Fibroblast of peridontal ligament (primary cell): ENCODE data around the gene MCEE.

Experiments used
- DNase-seq: peaks from one replicate; pipeline ENCODE4 v3.0.0-alpha.2; 2010; ENCODE audit errors: extremely low read depth

The MCEE gene

DNA sequence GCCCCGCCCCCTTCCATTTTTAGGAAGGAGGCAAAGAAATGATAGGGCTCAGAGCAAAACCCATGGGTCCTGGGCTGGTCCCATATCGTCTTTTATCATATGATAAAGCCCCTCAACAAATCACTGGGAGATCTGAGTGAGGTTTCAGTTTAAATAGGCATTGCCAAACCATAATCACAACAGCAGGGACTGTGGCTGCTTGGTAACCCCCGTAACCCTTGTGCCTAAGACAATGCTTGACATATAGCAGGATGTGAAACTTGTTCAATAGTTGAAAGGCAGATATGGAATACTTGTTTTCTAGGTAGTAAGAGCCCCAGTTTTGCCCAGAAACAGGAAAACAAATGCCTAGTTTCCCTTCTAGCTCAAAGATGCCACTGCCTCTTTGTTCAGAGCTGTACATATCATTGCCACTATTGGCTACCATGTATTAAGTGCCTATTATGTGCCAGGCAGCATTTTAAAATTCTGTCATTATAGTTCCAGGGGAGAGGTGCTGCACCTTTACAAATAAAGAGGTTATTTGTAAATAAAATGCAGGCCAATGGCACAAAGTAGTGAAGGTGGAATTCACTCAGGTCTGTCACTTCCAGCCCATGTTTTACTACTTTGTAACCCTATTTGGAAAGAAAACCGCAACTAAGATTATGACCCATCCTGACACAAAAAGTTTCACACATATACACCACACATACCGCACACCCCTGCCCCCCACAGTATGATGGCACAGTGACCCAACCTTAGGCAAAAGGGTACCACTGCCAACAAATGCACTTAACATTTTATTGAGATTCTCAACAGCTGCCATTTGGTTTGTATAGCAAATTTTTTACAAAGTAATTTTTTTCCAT lies 47.4 kb downstream of the MCEE start:
- no peak for DNase-seq

DNA sequence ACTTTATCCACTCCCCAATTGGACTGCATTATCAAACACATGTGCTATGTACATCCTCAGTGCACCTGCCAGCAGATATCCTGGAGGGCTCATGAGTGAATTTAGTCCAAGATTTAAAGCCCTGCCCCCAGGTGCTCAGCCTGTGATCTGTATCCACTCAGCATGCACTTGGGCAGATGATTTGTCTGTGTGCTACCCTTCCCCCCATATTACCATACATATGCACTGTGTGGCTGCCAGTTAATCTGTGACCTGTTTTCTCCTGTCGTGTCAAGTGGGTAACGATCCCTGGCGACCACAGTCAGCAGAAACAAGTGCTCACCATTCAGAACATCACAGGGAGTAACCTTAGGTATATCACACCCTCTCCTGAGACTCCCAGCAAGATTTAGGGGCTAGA lies 51.4 kb downstream of the MCEE start:
- DNase-seq: no peak

DNA sequence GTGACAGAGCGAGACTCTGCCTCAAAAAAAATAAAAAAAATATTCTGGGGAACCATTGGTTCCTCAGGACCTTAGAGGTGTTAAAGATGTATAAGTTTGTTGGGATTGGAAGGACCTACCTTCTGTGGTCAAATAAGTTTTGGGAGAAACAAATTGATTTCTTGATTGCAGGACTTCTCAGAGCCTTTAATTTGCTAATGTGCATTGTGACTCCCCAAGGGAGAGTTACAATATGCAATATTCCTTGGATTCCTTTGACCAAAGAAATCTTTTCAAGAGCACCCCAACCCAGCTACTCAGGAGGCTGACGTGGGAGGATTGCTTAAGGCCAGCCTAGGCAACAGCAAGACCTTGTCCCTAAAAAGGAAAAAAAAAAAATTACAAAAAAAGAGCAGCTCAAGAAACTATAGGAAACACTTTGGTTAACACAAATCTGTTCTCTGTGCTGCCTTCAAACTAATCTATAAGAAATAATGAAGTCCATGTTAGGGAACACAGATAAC lies 55.1 kb downstream of the MCEE start:
- no peak for DNase-seq

DNA sequence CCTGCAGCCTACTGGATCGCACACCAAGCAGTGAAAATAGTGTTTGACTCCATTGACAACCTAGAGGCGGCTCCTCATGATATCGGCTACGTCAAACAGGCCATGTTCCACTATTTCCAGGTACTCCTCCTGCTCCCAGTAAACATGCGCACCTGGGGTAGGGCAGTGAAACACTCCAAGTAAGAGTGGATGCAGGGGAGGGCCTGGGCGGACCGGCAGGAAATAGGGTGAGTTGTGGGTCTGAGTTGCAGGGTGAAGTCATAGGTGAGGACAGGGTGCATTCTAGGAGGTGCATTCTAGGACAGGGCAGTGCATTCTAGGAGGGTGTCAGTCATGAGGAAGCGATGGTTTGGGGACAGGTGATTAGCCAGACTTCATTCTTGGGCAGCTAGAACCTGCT lies 56.6 kb downstream of the MCEE start:
- no peak for DNase-seq

DNA sequence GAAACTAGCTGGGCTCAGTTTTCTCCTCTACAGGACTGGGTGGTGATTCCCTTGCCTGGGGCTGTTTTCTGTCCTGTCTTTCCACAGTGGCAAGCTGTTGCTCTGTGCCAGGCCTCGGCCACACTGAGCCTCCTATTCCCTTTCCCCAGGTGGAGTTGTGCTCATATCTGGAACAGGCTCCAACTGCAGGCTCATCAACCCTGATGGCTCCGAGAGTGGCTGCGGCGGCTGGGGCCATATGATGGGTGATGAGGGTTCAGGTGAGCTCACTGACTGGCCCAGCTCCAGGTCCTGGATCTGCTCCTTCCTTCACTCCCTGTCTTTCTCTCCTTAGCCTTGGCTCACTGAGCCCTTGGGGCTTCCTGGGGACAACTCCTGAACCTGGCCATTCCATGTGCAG lies 57.5 kb downstream of the MCEE start:
- no peak for DNase-seq

DNA sequence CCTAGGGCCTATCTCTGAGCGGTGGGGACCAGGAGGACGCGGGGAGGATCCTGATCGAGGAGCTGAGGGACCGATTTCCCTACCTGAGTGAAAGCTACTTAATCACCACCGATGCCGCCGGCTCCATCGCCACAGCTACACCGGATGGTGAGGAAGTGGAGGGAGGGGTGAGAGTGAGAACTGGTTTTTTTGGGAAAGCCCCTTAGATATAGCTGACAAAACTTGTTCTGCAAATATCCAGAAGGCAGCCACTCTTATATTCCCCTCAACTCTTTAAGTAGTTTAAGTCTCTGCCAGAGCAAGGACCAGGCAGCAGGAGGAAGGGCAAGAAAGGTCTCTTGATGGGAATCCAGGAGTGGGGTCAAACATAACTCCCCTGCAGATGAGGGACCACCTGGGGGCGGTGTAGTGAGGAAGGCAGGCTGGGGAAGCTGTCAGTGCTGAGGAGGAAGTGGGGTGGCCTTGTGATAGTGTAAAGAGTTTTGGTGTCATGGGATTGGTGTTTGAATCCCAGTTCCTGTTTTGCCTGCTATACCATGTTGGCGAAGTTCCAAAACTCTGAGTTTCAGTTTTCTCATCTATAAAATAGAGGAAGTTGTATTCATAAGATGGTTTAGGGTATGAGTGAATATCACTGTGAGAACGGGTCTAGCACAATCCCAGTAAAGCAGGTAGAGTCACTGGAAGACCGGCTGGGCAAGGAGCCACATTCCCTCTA lies 58.2 kb downstream of the MCEE start:
- DNase-seq: no peak

DNA sequence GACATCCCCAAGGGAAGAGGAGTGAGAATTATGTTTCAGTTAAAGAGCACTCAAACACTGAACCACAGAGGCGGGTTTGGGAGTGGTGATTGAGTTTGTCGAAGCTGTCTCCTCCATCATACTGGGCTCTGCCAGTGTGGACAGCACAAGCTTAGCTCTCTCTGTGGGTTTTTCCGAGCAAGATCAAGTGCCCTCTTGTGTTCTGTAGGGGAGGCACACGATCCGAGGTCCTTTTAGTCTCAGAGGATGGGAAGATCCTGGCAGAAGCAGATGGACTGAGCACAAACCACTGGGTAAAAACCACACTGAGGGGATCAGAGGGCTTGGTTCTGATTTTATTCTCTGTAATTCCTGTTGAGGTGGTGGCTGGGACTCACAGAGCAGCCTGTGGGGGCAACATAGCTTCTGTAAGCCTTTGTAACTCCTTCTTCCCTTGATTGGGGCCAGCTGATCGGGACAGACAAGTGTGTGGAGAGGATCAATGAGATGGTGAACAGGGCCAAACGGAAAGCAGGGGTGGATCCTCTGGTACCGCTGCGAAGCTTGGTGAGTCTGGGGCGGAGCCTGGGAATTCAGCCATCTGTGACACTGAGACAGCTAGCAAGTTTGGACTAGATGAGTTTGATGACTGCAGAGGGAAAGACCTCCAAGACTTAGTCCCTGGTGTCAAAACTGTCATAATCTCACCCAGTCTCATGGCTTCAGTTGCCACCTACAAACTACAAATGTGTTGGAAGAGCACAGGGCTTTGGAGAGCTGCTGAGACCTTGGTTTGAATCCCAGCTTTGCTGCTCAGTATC lies 59.5 kb downstream of the MCEE start:
- DNase-seq: peak; percentile 60

DNA sequence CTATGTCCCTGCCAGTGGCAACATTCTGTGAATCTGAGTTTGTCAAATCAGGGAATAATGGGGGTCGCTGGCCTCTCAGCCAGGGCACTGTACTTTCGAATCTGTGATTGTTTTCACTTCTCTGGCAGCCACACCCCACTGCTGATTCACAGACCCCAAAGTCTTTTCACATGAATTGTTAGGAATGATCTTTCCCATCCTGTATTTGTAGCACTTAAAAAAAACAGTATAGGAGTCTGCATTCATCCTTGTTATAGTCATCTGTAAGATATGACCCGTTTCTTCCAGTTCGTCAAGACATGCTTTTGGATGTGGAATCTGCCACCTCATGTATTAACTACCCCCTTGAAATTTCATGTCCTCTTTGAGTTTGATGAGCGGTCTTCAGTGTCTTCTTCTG lies 60.7 kb downstream of the MCEE start:
- DNase-seq: peak; percentile 22

DNA sequence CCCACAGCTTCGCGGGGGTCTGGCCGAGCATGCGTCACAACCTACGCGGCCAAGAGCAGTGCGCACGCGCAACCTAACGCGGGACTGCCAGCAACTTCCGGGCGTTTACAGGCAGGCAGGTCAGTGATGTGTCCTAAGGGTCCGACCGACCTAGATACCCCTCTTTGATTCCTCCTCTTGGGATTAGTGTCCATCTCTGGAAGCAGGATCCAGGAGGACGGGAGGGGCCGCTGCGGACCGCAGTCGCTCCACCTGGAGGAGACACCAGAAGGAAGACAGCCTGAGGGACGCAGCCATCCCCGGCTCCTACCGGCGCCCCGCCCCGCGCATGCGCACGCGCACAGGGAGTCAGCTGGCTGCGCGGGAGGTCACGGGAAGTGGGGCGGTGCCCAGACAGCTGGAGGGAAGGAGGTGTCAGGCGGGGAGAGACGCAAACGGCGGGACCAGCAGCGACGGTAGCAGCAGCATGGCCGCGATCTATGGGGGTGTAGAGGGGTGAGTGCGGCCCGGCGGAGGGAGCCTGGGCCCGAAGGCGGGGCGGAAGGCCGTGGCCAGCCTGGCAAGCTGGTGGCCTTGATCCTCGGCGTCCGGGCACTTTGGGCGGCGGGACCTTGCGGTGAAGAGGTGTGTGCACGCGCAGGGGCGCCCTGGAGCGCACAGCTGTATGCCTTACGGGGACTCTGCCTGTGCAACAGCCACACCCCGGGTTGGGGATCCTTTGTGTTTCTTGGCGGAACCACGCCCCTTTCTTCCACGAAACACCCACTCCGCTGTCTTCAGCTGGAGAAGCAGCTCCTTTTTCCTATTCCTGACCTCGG lies 61.6 kb downstream of the MCEE start, which contains the start of gene NAGK:
TSS of gene NAGK (plus strand) at position 431 of the 818 bp plus-strand sequence. CDS start at position 467, 36 bp downstream.
- DNase-seq: peak; percentile 95

DNA sequence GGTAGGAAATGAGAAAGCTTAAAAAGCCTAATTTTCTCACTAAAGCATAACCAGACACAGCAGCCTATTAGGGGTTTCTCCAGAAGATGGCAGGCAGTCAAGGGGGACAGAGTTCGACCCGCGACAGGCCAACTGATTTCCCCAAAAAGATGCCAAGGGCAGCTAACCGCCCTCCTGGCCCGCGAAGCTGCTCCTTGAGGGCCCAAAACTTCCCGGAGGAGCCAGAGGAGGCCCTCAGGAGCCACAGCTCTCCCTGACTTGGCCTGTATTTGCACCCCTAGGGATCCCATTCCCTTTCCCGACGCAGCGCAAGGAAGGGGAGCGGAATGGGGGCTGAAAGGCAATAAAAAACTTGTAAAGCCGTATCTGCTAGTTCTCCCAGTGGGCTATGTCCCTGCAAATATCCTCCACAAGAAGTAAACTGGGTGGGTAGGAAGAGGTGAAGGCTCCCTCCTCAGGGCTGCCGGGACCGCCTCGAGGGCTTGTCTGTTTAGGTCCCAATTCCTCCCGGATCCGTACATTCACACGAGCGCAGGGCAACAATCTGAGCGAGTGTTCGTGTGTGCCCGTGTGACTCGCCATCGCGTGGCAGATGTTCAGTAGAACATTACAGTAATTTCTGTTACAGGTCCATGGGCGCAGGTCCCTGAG lies 62.3 kb downstream of the MCEE start:
- DNase-seq: no peak

DNA sequence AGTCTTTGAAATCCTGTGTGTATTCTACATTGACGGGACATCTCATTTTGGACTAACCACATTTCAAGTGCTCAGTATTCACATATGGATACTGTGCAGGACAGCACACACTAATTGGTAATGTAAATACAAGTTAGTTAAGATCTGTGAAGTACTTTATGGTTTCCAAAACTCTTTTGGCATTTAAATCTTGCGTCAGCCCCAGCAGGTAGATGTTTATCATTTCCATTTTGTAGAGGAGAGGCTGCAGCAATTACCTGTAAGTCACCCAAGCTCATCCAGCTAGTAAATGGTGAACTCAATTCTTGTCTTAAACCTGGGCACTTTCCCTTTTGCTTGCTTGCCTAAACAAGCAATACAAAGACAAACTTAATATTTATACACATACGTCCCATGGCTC lies 63.2 kb downstream of the MCEE start:
- no peak for DNase-seq

DNA sequence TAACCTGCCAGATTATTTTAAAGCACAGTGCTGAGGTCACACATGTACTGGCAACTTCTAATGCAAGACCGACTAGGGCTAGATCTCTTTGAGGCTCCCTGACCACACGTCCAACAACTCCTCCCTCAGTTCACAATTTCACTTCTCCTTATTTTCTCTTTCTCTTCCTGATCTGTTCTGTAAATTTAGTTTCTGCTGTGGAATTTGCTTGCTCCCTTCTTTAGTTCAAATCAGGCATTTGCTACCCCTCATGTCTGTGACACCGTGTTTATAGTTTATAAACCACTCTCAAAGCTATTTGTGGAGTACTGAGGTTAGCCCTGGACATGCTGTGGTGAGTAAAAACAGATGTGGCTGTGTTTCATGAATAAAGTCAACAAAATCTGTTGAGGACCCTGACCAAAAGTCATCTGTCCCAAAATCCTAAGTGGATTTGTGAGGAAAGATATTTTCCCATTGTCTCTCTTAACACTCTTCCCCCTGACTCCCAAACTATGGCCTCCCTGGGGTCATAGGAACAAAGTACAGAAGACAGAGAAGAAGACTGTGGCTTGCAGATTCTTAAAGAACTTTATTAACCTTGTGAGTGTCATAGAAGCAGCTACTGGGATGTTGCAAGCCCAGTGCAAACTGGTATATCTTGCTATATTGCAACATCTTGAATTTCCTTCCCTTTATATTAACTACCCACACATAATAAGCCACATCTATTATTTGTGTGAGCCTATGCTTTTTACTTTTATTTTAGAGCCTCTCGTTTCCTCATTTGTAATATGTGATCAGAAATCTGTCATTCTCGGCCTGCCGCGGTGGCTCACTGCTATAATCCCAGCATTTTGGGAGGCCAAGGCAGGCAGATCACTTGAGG lies 65.0 kb downstream of the MCEE start:
- peak; percentile 66 for DNase-seq

DNA sequence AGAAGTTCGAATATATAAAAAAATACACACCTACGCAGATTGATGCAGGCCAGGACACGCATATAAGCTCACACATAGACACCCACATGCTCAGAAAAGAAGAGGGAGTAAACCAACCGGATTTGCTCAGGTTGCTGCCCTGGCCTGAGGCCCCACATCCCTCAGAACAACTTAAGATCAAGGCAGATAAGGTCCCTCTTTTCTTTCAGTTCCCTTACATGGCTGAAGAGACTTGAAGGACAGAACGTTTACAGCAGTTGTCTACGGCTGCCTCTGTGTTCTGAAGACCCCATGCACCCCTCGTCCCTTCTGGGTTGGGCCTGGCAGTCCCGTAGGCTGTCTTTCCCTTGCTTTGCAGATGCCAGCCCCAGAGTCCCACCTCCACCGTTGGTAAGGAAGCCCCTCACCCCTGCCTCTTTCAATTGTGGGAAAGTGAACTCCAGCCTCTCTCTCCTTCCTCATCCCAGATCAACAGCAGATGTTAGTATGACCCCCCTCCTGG lies 65.9 kb downstream of the MCEE start:
- DNase-seq: no peak

DNA sequence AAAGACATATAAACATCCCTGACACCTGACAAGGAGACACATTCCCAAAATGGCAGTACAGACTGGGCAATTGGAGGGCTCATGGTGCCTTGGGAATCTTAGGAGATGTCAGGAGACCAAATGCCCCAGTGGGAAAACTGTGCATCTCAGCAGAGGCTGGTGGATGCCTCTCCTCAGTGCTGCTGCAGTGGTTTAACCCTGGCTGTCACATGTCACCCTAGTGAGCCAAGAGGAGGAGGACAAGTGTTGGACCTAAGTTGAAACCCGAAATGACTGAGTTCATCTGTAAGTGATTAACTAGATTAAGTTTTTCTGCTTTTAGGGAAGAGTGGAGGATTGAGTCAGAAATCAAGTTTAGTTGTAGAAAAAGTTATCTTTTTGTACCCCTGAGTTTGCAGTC lies 66.8 kb downstream of the MCEE start:
- peak; percentile 13 for DNase-seq

DNA sequence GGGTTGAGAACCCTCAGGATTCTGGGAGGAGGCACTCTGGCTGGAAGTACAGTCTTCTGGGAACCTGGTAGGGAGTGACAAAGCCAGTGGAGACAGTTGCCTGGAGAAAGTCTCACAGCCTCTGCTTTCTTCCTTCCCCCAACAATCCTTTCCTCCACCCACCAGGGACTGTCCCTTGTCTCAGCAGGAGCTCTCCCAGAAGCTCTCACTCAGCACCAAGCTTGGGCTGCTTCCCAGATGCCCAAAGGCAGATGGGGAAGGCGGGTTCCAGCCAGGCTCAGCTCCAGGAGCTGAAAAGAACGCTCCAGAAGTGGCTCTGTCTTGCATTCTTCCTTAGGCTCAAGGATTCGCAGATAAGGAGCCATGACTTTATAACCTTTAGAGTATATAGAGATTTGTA lies 69.2 kb downstream of the MCEE start:
- no peak for DNase-seq

DNA sequence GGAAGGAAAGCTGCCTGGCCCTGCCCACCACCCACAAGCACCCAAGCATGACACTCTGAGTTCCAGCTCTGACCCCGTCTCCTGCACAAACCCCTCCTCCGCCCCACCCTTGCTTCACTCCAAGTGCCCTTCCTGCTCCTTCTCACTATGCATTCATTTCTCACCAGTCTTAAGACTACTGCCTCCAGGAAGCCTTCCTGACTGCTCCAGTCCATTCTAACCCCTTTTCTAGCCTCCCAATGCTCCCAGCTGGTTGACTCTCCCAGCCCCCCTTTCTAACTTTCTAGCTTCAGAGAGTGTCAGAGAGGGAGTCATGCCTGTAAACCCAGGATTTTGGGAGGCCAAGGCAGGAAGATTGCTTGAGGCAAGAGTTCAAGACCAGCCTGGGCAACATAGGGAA lies 69.8 kb downstream of the MCEE start:
- no peak for DNase-seq
